M059J (cell line): ENCODE data around the gene FUT4. TPM values are rescaled to one million over a fixed set of nuclear protein-coding genes. Genes with fewer than 3 reads are reported as not detected.
"Not testable (repeated sequence)": the region's sequence is repeated elsewhere in the genome, so short reads cannot be mapped to it uniquely, and the experiment has no call there.

Experiments
- DNase-seq: peaks from one replicate; pipeline ENCODE4 v3.0.0-alpha.2; 2012; ENCODE audit warnings: low read depth
- total RNA-seq: library from RNA; depleted of rRNA; stranded (reverse); fragments of >200 nt; shearing (Covaris generic); gene quantifications from 2 replicates; pipeline ENCODE4 v1.2.3, GENCODE V29; 2014; rRNA removed

Gene FUT4, protein sequence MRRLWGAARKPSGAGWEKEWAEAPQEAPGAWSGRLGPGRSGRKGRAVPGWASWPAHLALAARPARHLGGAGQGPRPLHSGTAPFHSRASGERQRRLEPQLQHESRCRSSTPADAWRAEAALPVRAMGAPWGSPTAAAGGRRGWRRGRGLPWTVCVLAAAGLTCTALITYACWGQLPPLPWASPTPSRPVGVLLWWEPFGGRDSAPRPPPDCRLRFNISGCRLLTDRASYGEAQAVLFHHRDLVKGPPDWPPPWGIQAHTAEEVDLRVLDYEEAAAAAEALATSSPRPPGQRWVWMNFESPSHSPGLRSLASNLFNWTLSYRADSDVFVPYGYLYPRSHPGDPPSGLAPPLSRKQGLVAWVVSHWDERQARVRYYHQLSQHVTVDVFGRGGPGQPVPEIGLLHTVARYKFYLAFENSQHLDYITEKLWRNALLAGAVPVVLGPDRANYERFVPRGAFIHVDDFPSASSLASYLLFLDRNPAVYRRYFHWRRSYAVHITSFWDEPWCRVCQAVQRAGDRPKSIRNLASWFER
- 0.49 and 2.2 TPM in 2 replicates for total RNA-seq

DNA sequence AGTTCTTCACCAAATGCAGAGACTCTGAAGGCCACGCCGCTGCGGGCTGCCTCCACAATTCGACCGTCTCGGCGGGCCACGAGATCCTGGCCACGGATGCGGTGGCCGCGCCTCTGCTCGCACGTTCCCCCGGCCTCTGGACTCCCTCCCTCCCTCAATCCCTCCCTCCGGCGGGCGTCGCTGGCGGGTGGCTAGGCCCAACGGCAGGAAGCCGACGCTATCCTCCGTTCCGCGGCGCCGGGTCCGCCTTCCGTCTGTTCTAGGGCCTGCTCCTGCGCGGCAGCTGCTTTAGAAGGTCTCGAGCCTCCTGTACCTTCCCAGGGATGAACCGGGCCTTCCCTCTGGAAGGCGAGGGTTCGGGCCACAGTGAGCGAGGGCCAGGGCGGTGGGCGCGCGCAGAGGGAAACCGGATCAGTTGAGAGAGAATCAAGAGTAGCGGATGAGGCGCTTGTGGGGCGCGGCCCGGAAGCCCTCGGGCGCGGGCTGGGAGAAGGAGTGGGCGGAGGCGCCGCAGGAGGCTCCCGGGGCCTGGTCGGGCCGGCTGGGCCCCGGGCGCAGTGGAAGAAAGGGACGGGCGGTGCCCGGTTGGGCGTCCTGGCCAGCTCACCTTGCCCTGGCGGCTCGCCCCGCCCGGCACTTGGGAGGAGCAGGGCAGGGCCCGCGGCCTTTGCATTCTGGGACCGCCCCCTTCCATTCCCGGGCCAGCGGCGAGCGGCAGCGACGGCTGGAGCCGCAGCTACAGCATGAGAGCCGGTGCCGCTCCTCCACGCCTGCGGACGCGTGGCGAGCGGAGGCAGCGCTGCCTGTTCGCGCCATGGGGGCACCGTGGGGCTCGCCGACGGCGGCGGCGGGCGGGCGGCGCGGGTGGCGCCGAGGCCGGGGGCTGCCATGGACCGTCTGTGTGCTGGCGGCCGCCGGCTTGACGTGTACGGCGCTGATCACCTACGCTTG lies at the start of gene FUT4:
Gene FUT4 (plus strand): TSS at position 227 of the 951 bp plus-strand sequence. CDS start 213 bp downstream, at position 440.
- peak; percentile 90 for DNase-seq

DNA sequence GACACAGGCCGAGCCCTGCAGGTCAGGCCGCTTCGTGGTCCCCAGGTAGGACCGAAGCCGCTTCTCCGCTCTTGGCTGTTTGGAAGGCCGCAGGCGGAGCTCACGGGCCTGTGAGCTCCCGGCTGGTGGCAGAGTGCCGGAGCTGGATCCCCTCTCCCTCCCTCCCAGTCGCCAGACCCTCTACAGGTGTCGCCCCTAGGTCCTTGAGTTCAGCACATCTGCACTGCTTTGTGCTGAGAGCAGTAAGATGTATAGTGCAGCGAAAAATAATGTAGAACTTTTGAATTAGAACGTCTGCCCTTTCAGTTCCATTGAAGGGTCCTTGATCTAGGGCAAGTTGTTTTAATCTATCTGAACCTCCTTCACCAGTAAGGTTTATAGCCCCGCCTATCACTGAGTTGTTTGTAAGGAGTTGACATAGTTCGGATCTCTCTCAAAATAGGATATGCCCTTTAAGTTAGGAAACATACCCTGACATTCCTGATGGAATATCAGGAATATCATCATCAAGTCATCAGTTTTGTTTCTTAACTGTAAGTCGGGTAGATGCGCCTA lies 49.5 kb upstream of the FUT4 start:
- DNase-seq: no peak

DNA sequence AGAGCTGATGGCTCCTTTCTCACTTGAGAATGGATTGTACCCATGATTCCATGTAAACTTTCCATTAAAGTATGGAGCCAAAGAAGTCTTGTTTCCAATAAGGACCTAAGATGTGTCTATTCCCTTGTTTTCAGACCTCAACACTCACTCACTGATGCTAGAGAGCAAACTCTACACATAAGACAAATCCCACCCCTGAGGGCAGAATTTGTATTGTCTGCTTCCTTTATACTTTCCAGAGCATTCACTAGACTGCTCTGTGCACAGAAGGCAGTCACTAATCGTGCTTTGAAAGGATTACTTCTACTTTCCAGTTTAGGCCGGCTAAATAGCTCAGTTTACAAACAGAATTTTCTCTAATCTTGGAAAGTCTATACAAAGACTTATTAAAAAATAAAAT lies 43.5 kb upstream of the FUT4 start:
- DNase-seq: no peak

- no peak for DNase-seq
Observed at GRCh38 chr11:94501522-94501921, 42.2 kb upstream of the FUT4 start.

- peak; percentile 56 for DNase-seq
Observed at GRCh38 chr11:94504689-94505293, 38.9 kb upstream of the FUT4 start.

DNA sequence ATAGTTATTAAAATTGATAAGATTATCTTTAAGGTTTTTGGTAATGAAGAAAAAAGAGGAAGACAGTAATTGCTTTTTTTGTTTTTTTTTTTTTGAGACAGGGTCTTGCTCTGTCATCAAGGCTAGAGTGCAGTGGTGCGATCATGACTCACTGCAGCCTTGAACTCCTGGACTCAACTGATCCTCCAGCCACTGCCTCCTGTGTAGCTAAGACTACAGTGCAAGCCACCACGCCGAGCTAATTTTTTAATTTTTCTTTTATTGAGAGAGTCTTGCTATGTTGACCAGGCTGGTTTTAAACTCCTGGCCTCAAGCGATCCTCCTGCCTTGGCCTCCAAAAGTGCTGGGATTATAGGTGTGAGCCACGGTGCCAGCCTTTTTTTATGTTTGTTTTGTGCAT lies 37.2 kb upstream of the FUT4 start:
- DNase-seq: not testable (repeated sequence)

DNA sequence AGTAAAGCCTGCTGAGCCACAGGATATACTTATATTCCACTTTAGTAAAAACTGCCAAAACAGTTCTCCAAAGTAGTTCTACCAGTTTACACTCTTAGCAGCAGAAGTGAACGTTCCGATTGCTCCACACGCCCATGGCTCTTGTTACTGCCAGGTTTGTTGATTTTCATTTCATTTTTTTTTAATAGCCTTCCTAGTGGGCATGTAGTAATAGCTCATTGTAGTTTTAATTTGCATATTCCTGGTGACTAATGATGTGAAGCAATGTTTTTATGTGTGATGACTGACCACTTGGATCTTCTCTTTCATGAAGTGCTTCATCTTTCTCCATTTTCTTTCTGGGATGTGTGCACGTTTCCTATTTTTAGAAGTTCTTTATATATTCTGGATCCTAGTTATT lies 36.2 kb upstream of the FUT4 start:
- peak; percentile 13 for DNase-seq

DNA sequence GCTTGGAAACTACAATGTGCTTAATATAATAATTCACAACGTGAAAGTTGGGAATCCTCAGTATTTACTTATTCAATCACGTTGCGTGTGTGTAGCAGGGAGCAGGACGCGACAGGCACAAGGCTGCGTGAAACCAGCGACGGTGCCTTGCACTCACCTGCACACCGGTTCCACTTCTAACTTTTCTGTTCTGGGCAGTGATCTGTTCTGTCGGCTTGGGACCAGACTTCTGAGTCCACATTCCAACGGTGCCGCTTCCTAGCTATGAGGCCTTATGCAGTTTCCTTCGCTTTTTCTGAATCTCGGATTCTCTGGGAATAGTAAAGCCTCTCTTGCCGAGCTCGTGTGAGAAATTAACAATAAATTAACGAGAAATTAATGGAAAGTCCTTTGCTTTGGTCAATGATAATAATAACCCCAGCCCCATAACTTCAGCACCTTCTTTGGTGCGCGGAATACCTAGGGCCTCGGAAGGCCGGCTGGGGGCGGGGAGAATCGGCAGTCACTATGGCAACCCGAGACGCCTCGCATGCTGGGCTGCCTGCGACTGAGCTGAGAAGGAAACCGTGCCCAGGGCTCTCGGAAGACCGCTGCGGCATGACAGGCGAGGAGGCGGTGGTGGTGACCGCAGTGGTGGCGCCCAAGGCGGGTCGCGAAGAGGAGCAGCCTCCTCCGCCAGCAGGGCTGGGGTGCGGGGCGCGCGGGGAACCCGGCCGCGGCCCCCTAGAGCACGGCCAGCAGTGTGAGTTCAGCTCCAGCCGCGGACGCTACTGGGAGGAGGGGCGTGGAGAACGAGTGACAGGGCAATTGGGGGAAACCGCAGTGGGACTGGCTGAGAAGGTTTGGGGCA lies 31.6 kb upstream of the FUT4 start, which contains the start of gene C11orf97:
Gene C11orf97 (plus strand): TSS at position 530 of the 850 bp plus-strand sequence. CDS start 68 bp downstream, at position 598.
- peak; percentile 36 for DNase-seq

DNA sequence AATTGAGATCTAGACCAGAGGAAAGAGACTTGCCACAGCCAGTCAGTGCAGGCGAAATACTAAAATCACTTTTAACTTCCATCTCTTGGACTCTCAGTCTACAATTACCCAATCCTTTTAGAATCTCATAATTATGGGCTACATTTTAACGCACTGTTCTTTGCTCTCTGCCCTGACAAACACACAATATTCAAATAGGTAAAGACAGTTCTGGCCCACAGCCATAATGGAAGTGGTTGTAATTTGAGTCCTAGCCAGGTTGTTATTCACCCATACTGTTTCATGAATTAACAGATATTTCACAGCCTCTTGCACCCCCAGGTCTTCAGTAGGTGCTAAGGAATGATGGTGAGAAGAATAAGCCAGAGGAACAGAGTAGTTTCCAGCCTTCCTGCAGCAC lies 30.6 kb upstream of the FUT4 start:
- DNase-seq: peak; percentile 52

DNA sequence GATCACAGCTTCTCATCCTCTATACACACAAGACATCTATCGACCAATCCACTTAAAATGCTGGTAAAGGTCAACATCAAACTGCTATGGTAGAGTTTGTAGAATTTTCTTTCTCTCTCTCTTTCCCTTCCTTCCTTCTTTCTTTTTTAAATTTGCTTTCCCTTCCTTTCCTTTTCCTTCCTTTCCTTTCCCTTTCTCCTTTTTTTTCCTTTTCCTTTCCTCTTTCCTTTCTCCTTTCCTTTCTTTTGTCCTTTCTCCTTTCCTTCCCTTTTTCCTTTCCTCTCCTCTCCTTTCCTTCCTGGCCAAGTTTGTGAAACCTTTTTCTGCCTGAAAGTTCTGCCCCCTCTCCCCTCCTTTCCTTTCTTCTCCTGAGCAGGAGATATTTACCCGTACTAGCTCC lies 28.3 kb upstream of the FUT4 start:
- no peak for DNase-seq

DNA sequence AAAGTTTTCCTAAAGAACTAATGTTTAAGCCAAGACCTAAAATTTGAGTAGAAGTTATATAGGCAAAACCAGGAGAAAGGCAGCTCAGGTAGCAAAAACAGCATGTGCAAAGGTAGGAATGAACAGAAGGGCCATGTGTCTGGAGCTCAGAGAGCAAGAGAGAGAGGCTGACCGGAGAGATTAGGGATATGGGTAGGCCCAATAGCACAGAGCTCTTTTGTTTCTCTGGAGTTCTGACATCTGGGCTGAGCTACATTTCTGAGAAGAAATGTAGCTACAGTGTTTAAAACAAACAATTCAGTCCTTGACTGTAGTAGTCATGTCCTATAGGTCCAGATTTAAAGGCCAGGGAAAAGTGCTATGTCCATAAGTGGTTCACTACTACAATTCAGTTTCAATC lies 27.0 kb upstream of the FUT4 start:
- no peak for DNase-seq

DNA sequence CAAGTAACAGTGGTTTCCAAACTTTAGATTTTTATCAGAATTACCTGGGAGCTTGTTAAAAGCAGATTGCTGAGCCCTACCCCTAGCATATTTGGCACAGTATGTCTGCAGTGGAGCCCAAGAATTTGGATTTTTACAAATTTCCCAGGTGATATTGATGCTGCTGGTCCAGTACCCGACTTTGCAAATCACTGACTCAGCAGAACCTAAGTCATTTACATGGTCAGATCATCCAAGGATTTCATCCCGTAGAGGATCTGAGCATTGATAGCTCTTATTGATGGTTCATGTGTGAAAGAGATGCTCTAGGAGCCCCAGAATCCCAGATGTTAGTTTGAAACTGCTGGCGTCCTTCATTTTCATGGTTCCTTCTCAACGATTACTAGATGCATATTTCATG lies 25.4 kb upstream of the FUT4 start:
- no peak for DNase-seq

DNA sequence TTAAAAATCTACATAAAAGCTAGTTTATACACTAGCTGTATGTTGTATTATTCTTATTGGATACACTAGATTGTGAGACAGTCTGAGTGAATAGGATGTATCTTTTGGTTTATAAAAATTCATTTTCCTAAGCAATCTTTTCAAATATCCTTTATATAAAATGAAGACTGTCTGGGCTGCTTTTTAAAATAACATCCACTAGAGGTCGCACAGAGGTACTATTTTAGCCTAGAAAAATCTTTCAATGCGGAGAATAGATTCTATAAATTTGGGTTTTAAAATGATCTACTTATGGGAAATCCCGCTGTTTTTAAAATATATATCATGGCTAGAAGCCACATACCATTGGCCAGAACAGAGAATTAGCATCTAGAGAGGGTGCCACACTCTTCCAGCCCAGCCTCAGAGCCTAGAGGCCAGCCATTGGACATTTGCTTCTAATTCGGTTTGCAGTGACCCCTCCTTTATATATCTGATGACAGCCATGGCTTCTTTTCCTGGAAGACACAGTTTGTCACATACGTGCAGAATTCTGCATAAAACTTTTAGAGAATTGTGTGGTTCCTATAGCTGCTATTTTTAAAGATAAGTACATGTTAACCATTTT lies 24.1 kb upstream of the FUT4 start:
- peak; percentile 37 for DNase-seq

DNA sequence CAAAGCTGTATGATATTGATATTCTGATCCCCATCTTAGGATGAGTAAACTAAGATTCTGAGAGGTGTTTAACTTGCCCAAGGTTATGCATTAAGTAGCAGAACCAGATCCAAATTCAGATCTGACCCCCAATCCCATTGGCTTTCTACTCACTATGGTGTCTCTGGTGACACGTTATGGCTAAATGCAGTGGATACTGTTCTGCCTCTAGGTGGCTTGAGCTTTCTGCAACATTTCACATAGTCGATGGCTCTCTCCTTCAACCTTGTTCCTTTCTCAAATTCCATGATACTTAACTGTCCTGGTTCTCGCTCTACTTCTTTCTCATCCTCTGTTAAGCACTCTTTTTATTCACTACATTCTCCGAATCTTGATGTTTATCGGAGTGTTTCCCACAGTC lies 22.0 kb upstream of the FUT4 start:
- DNase-seq: peak; percentile 34

- no peak for DNase-seq
Observed at GRCh38 chr11:94524341-94524740, 19.4 kb upstream of the FUT4 start.

DNA sequence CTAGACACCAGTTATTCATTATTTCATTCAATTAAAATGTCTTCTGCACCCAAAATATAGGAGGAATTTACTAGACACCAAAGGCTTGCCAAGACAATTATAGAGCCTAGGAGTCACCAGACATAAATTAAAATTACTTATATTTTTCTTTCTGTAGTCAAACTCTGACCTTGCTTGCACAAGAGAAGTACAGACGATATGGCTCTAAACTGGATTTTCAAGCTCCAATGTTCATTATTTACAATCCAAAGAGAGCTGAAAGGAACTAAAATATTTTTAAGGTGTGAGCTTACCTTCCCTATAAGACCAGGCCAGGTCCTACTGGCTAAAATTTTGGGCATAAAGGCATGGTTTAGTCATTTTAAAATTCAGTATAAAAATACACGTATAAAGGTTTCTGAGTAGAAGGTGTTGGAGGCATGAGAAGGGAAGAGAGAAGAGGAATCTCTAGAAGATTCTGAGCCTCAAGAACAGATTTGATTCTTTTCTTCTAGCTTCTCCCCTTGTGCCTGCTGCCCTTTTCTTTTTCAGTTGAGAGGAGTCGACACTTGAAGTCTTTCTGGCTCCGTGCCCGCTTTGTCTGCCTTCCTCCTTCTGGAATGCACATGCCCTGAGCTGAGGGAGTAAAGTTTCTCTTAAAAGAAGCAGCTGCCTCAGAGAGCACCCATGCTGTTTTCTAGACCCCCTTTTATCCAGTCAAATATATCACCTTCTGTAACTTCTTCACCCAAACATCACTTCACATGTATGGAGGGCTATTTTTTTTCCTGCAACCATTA lies 18.0 kb upstream of the FUT4 start:
- DNase-seq: peak; percentile 70

GRCh38 chr11:94526645-94527438 lies 16.9 kb upstream of the FUT4 start:
- DNase-seq: no peak

- peak; percentile 27 for DNase-seq
Observed at GRCh38 chr11:94528551-94528950, 15.2 kb upstream of the FUT4 start.
